Activated CD4-positive, alpha-beta T cell treated with anti-CD3 and anti-CD28 coated beads, Interleukin-2, amount 50 U/mL, for 16 hours (primary cell): Measurements from ENCODE around the gene TMEM254.
"Not testable (repeated sequence)": the region's sequence is repeated elsewhere in the genome, so short reads cannot be mapped to it uniquely, and the experiment has no call there.

ENCODE experiments used
- DNase-seq: peaks from one replicate; pipeline ENCODE4 v3.0.0-alpha.2; 2020

The TMEM254 gene

DNA sequence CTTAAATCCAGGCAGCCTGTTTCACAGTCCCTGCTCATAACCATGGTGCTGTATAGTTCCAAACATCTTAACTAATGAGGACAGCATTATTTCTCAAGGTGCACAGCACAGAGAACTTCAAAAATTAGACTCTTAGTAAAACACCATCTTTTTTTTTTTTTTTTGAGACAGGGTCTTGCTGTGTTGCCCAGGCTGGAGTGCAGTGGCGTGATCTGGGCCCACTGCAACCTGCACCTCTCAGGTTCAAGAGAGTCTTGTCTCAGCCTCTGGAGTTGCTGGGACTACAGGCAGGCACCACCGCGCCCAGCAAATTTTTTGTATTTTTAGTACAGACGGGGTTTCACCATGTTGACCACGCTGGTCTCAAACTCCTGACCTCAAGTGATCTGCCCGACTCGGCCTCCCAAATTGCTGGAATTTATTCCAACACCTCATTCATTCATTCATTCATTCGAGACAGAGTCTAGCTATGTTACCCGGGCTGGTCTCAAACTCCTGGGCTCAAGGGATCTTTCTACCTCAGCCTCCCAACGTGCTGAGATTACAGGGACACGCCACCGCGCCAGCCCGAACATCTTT lies 507 bp upstream of the TMEM254 start:
- no peak for DNase-seq

DNA sequence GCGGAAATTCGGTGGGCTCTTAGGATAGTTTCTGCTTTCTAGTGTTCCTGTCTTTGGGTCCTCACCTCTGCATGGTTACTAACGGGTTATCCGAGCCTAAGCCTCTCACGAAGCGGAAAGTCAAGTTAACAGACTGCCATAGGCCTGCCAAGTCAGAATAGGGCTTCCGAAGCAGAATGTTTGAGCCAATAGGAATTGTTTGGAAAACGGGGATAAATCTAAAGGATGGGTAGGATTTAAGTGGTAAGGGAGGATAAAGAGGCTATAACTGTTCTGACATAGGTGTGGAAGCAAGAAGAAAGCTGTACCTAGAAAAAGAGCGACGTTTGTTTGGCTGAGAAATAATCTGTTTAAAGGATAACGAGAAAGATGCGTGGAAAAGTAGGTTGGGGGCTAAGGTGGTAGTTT lies 851 bp downstream of the TMEM254 start:
- DNase-seq: no peak

DNA sequence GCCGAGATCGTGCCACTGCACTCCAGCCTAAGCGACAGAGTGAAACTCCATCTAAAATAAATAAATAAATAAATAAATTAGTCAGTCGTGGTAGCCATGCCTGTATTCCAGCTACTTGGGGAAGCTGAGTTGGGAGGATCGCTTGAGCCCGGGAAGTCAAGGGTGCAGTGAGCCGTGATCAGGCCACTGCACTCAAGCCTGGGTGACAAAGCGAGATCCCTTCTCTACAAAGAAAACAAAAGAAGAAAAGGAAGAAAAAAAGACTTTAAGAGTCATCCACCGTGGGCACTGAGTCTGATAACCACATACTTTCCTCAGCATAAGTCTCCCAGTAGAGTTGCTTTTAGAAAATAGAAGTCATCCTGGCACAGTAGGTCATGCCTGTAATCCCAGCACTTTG lies 2.6 kb downstream of the TMEM254 start:
- DNase-seq: no peak

DNA sequence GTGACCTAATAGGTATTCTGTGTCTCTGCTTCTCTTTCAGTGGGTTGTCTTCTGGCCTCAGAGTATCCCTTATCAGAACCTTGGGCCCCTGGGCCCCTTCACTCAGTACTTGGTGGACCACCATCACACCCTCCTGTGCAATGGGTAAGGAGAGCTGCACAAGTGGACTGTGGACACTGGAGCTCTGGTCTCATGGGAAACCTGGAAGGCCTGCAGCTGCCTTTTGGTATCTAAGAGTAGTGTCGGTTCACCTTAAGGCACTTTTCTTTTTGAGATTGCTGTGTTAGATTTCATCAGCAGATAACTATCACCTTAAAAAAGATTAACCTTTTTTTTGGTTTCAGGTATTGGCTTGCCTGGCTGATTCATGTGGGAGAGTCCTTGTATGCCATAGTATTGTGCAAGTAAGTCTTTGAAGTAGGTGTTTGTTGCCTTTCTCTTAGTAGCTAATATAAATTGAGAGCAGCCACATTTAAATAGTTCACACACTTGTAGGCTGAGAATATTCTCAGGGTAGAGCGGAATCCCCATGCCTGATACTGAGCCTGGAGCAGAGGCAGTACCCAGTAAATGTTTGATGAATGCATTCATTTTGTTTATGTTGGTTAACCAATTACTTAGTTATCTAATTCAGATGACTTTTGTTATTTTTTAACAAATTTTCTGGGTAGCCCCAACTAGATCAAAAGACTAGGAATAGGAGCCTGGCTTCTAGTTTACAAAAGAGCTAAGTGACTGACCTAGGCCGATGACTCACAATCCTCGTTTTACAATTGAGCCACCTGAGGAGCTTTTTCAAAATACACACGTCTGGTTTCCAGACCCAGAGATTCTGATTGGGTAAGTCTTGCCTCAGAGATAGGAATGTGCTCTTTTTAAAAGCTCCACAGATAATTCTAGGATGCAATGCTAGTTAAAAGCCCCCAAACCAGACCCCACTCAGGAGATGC lies 3.6 kb downstream of the TMEM254 start:
- DNase-seq: no peak

DNA sequence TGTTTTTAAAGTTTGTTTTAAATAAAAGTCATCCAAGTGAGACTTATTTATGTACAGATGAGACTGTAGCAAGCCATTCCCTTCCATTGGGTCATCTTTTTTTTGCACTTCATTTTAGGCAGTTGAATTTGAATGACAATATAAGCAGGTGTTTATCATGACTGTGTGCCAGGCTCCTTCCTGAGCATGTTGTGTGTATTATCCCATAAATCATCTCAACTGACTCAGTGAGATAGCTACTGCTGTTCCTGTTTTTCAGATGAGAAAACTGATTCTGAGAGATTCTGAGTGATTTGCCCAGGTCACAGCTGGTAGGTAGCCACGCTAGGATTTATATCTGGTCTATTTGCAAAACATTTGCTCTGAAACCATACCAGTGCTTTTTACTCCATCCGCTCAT lies 11.7 kb downstream of the TMEM254 start:
- DNase-seq: no peak

DNA sequence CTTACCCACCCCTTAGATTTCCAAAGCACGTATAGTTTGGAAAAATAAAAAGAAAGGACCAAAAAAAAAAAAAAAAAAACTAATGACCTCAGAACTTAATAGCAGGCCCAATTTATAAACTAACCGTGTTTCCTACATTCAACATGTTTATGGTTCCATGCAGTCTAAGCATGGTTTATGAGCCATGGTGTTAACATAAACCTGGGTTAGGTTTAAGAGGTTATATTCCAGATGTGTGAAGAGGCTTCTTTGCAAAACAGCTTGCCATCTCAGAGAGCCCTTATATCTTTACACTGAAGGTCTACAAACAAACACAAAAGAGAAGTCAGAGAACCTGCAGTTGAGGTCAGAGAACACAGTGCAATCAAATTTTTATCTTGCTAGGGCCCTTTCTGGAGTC lies 15.8 kb downstream of the TMEM254 start:
- DNase-seq: no peak

DNA sequence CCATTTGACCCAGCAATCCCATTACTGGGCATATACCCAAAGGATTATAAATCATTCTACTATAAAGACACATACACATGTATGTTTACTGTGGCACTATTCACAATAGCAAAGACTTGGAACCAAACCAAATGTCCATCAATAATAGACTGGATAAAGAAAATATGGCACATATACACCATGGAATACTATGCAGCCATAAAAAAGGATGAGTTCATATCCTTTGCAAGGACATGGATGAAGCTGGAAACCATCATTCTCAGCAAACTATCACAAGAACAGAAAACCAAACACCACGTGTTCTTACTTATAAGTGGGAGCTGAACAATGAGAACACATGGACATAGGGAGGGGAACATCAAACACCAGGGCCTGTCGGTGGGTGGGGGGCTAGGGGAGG lies 19.8 kb downstream of the TMEM254 start:
- not testable (repeated sequence) for DNase-seq

DNA sequence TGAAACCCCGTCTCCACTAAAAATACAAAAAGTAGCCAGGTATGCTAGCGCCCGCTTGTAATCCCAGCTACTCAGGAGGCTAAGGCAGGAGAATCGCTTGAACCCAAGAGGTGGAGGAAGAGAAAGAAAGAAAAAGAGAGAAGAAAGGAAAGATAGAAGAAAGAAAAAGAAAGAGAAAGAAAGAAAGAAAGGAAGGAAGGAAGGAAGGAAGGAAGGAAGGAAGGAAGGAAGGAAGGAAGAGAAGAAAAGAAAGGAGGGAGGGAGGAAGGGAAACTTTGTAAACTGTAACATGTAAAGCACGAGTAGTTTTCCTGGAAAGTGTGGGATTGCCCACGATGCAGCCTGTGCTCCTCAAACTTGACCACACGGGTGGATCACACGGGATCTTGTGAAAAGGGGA lies 20.8 kb downstream of the TMEM254 start:
- DNase-seq: not testable (repeated sequence)

DNA sequence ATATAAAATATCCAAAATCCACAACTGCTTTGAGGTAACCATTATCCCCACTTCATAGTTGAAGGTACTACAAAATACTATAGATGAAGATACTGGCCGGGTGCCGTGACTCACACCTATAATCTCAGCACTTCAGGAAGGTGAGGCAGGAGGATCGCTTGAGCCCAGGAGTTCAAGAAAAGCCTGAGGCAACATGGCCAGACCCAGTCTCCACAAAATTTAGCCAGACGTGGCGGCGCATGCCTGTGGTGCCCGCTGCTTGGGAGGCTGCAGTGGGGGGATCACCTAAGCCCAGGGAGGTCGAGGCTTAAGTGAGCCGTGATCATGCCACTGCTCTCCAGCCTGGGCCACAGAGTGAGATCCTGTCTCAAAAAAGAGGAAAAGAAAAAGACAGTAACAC lies 21.7 kb downstream of the TMEM254 start:
- no peak for DNase-seq

DNA sequence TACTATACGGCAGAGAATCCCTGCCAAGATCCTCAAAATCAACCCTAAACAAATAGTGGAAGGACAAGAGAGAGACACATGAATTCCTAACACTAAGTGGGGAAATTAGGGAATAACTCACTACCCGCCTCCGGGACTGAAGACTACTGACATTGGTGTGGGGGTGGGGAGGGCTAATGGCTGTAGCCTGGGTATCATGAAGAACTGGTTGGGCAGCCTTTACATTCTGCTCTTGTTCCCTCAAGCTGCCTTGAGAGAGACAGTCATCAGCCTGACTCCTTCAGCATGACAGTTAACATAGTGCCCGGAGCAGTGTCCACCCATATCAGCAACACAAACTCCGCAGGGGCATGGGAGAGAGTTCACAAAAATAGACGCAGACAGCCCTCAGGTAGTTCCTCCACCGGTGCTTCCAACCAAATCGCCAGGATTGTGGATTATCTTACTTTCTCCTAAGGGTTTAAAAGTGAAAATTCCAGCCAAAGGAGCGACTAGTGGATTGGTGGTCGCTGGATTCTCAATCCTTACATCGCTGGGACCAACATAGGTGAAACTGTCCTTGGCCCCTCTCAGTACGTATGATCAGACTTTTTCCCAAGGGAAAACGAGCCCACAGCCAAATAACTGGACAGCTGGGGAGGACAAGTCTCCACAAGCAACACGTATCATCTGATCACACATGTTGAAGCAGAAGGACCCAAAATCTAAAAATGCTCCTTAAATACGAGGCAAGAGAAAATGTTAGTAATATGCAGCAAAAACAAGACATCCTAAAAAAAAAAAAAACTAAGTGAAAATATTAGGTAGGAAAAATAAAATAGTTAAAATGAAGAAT lies 22.6 kb downstream of the TMEM254 start:
- no peak for DNase-seq

DNA sequence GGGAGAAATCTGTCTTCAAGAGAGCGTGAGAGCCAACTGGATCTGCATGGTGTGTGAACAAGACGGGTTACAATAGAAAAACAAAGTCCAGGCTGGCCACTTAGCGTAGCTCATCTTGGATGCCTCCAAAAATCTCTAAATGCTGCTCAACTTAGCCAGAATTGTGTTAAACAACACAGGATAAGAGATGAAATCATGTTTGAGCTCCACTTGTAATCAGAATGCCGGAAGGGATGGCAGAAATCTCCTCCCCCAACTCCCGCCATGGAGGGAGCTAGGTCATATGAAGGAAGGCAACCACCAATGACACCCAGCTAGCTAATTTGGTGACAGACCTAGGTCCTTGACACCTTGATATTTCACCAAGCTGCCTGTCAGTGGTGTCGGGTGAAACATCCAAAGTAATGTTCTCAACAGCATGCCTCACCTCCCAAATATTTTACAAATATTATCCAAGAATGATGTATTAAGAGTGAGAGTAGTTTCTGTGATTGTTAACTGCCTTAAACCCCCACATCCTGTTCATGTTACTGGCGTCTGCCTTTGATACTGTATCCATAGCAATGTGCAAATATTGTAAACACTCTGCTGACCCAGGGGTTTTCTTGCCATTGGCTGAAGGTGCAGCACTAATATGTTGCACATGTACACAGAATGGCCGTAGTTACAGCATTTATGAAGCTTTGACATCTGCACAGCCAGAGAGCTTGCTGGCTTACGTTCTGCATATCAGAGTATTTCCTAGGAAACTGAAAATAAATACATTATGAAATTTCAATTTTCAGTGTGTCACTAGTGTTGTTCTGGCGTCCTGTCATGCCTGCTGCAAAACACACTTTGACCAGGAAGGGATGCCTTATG lies 25.8 kb downstream of the TMEM254 start:
- peak; percentile 53 for DNase-seq

DNA sequence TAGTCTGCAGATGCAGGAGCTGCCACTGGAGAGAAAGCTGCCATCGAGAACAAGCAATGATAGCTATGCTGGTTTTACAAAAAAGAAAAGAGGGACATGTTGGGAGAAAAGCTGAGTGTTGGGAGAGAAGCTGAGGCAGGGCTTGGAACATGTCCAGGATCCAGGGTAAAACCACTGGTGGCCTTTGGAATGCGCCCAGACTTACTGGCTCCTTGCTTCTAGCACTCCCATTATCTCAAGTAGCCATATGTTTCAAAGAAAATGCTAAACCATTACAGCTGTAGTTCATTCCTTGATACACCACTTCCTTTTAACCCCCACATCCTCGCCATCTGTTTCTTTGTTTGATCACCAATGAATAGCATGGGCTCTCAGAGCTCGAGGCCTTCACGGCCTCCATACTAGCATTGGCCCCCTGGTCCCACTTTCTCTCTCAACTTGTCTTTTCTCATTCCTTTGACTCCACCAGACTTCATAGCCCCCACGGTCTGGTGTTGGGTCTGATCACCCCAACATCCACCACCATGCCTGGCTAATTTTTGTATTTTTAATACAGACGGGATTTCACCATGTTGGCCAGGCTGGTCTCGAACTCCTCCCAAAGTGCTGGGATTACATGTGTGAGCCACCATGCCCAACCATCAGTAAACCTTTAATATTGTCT lies 30.2 kb downstream of the TMEM254 start:
- DNase-seq: no peak

DNA sequence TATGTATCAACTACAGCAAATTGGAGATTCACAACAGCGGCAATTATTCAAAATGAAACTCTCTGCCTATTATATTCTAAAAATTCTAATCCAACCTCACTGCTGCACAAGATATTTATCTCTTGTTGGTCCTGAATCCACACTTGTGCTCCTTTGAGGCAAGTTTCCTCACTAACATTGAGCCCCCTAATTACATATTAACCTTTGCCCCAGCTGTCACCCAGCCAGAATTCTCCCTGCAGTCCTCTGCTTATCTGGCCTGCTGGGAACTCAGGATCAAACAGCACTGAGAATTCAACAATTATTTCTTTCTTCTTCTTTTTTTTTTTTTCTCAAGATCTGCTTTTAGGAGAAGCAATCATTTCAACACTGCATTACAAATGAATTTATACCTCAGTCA lies 32.5 kb downstream of the TMEM254 start:
- no peak for DNase-seq

DNA sequence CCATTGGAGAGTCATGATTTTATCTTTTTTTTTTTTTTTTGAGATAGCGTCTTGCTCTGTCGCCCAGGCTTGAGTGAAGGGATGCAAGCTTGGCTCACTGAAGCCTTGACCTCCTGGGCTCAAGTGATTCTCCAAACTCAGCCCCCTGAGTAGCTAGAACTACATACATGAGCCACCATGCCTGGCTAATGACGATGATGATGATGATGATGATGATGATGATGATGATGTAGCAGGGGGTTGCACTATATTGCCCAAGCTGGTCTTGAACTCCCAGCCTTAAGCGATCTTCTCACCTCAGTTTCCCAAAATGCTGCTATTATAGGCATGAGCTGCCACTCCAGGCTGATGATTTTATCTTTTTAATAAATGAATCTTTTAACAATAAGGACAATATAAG lies 40.2 kb downstream of the TMEM254 start:
- no peak for DNase-seq

DNA sequence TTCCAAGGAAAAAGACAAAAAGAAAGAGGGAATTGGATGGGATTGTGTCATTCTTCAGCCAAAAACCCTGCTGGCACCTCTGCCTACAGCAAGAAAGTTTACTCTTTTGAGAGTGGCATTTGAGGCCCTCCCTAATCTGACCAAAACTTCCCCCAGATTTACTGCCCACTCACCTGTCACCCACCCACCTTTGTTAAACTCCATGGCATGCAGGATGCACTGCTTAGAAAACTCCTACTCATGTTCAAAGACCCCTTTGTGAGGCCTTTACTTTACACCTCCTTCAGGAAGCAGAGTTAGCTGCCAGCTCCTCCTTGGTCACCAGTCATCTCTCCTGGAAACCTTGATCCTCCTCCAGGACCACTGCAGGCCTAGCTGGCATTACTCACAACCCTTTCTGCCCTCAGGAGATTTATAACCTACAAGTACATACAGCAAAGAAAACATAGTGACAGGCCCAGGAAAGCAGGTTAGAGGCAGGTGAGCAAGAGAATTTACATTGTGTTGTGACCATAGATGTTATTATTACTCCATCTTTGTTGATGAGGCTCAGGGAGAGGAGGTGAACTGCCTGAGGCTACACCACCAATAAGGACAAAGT lies 43.7 kb downstream of the TMEM254 start:
- no peak for DNase-seq

DNA sequence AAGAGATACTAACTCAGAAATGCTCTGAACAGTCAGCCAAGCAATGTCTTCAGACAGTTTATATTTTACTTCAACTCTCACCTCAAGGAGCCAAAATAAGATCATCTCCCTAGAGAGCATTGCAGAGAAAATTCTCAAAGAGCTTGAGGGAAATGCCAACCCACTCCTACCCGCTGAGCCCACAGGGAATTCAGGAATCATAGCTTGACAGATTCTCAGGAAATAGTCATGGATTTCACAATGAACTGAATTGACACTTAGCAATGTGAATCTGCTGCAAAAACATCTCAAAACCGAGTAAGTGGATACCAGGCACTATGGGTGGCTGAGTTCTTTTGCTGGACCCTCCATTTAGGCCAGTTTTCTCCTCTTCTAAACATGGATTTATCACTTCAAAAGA lies 44.3 kb downstream of the TMEM254 start:
- DNase-seq: no peak

DNA sequence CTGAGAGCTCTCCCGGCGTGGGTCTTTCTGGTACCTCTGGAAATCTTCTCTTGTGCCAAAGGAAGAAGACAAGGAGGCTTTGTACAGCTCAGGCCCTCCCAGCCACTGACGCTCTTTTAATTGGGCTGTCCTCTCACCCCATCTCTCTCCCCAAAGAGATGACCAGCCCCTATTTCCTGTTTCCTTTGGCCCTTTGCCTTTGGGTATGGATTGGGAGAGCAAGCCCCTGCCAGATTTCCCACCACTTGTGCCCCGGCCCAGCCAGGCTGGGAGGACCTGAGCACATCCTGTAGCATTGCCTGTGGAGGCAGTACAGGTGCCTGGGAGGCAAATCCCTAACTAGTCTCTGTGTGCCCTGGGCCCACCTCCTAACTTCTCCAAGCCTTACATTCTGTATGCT lies 48.4 kb downstream of the TMEM254 start:
- no peak for DNase-seq

DNA sequence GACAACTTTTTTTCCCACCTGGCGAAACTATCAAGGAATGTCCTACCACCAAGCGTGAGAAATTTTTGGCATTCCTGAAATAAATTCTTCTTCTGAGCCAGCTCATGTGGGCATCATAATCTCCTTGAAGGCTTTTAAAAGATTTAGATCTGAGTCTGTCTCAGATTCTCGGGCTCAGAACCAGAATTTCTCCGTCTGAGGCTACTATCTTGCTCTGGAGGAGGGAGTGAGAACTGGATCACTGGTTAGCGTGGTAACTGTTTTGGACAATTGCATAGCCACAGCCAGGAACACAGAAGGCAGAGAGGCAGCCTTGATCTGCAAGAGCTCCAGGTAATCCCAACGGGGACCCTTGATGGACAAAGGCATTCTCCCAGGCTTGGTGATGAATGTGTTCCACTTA lies 53.0 kb downstream of the TMEM254 start:
- DNase-seq: no peak

DNA sequence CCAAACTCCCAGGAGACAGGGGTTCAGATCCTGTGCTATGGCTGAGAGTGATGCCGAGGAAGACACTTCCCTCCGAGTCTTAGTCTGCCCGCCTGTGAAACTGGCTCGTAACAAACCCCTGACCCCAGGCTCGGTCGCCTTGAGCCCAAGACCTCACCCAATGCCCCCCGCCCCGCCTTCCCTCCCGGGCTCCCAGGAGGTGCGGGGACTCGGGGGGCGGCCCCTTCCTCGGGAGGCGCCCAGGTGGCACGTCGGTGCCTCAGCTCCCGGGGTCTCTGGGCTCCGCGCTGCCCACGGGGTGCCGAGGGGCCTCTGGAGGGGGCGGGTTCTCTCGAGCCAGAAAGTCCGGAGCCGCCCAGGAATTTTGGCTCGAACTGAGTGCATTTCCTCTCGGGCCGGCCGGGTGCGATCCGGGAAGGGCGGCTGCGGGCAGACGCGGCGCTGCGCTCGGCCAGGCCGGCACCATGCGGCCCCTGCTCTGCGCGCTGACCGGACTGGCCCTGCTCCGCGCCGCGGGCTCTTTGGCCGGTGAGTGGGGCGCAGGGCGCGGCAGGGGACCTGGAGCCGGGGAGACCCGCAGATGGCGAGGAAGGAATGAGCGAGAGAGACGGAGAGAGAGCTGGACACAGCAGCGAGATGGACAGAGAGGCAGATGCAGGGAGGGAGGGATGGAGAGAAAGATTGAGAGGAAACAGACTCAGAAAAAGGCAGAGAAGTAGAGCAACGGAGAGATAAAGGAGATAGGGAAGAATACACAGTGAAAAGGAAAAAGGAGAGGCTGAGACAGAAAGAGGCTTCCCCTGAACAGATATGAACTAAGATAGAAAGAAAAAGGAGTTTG lies 54.1 kb downstream of the TMEM254 start, which contains the start of gene PLAC9:
Gene PLAC9 (plus strand): TSS at position 432 of the 841 bp plus-strand sequence. CDS start 33 bp downstream, at position 465.
- DNase-seq: no peak

DNA sequence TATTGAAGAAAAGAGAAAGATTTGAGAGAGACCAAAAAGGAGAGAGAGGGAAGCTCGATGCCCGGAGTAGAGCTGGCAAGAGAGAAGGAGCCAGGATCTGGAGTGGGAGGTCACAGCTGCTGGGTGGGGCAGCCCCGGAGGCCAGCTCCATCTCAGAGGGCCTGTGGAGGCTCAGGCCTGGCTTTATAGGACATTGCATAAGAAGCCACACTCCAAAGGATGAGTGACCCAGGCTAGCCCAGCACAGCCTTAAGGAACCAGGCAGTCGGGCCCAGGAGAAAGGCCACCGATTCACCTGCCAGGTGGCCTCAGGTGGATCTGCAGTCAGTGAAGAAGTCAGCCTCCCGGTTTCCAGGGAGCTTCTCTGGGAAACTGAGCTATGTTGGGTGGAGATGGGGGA lies 54.7 kb downstream of the TMEM254 start:
- no peak for DNase-seq
